Measurements from ENCODE around the gene RPL37A.

Gene RPL37A

GRCh38 chr2:216498379-216499352, at the start of gene RPL37A:
Gene RPL37A, plus strand, starts transcription at chr2:216498844. Its CDS starts 31 bp downstream, at chr2:216498875.
- Histone ChIP-seq H3K36me3 (ENCODE audit: insufficient read depth, low read length) (peaks cover 33% of the 10 kb centered on the region), H3K9me3 (ENCODE audit: low read length) (no peaks in the 10 kb centered on the region), H3K4me1 (ENCODE audit: insufficient read depth, low read length) (peaks cover 26% of the 10 kb centered on the region), H3K4me3 (ENCODE audit: low read depth in 1 of 2, low read length in 2 of 2) (peak within 1 kb of the TSS; percentile 84 to 93), H3K27me3 (ENCODE audit: control insufficient read depth in 1 of 2, insufficient read depth in 2 of 2, low read length in 2 of 2) (no peaks in the 10 kb centered on the region), H3K9ac (ENCODE audit: low read length) (peak within 1 kb of the TSS; percentile 98), H3K27ac (ENCODE audit: low read depth, low read length) (peak within 1 kb of the TSS; percentile 94)

- Histone ChIP-seq H3K36me3 (ENCODE audit: insufficient read depth, low read length) (peaks cover 77% of the 10 kb centered on the region), H3K27me3 (ENCODE audit: control insufficient read depth in 1 of 2, insufficient read depth in 2 of 2, low read length in 2 of 2) (no peaks in the 10 kb centered on the region), H3K4me1 (ENCODE audit: insufficient read depth, low read length) (no peaks in the 10 kb centered on the region), H3K9ac (ENCODE audit: low read length) (no peak overlapping the region), H3K9me3 (ENCODE audit: low read length) (no peaks in the 10 kb centered on the region), H3K27ac (ENCODE audit: low read depth, low read length) (no peak overlapping the region), H3K4me3 (ENCODE audit: low read depth in 1 of 2, low read length in 2 of 2) (no peak overlapping the region)
These were observed 48.3 kb upstream of the RPL37A start for GRCh38 chr2:216450346-216450745.

GRCh38 chr2:216450784-216451183, 47.9 kb upstream of the RPL37A start:
- Histone ChIP-seq H3K36me3 (ENCODE audit: insufficient read depth, low read length) (peaks cover 75% of the 10 kb centered on the region), H3K9ac (ENCODE audit: low read length) (no peak overlapping the region), H3K4me3 (ENCODE audit: low read depth in 1 of 2, low read length in 2 of 2) (no peak overlapping the region), H3K4me1 (ENCODE audit: insufficient read depth, low read length) (no peaks in the 10 kb centered on the region), H3K27me3 (ENCODE audit: control insufficient read depth in 1 of 2, insufficient read depth in 2 of 2, low read length in 2 of 2) (no peaks in the 10 kb centered on the region), H3K27ac (ENCODE audit: low read depth, low read length) (no peak overlapping the region), H3K9me3 (ENCODE audit: low read length) (no peaks in the 10 kb centered on the region)

GRCh38 chr2:216453955-216454614, 44.6 kb upstream of the RPL37A start:
- Histone ChIP-seq H3K27me3 (ENCODE audit: control insufficient read depth in 1 of 2, insufficient read depth in 2 of 2, low read length in 2 of 2) (no peaks in the 10 kb centered on the region), H3K36me3 (ENCODE audit: insufficient read depth, low read length) (peaks cover 45% of the 10 kb centered on the region), H3K9ac (ENCODE audit: low read length) (no peak overlapping the region), H3K27ac (ENCODE audit: low read depth, low read length) (no peak overlapping the region), H3K9me3 (ENCODE audit: low read length) (no peaks in the 10 kb centered on the region), H3K4me1 (ENCODE audit: insufficient read depth, low read length) (no peaks in the 10 kb centered on the region), H3K4me3 (ENCODE audit: low read depth in 1 of 2, low read length in 2 of 2) (no peak overlapping the region)

- Histone ChIP-seq H3K4me3 (ENCODE audit: low read depth in 1 of 2, low read length in 2 of 2) (no peak overlapping the region), H3K36me3 (ENCODE audit: insufficient read depth, low read length) (peaks cover 11% of the 10 kb centered on the region), H3K4me1 (ENCODE audit: insufficient read depth, low read length) (no peaks in the 10 kb centered on the region), H3K27me3 (ENCODE audit: control insufficient read depth in 1 of 2, insufficient read depth in 2 of 2, low read length in 2 of 2) (no peaks in the 10 kb centered on the region), H3K9me3 (ENCODE audit: low read length) (no peaks in the 10 kb centered on the region), H3K27ac (ENCODE audit: low read depth, low read length) (no peak overlapping the region), H3K9ac (ENCODE audit: low read length) (no peak overlapping the region)
These were observed 35.5 kb upstream of the RPL37A start for GRCh38 chr2:216463148-216463547.

GRCh38 chr2:216464104-216464720, 34.4 kb upstream of the RPL37A start:
- Histone ChIP-seq H3K36me3 (ENCODE audit: insufficient read depth, low read length) (peaks cover 11% of the 10 kb centered on the region), H3K9ac (ENCODE audit: low read length) (no peak overlapping the region), H3K27me3 (ENCODE audit: control insufficient read depth in 1 of 2, insufficient read depth in 2 of 2, low read length in 2 of 2) (no peaks in the 10 kb centered on the region), H3K4me1 (ENCODE audit: insufficient read depth, low read length) (no peaks in the 10 kb centered on the region), H3K9me3 (ENCODE audit: low read length) (no peaks in the 10 kb centered on the region), H3K4me3 (ENCODE audit: low read depth in 1 of 2, low read length in 2 of 2) (no peak overlapping the region), H3K27ac (ENCODE audit: low read depth, low read length) (no peak overlapping the region)

GRCh38 chr2:216465579-216466195, 33.0 kb upstream of the RPL37A start:
- peaks cover 11% of the 10 kb centered on the region for H3K36me3 ChIP-seq (ENCODE audit: insufficient read depth, low read length)

GRCh38 chr2:216467845-216468244, 30.8 kb upstream of the RPL37A start:
- Histone ChIP-seq H3K27me3 (ENCODE audit: control insufficient read depth in 1 of 2, insufficient read depth in 2 of 2, low read length in 2 of 2) (no peaks in the 10 kb centered on the region), H3K36me3 (ENCODE audit: insufficient read depth, low read length) (peaks cover 11% of the 10 kb centered on the region), H3K9me3 (ENCODE audit: low read length) (no peaks in the 10 kb centered on the region), H3K9ac (ENCODE audit: low read length) (no peak overlapping the region), H3K27ac (ENCODE audit: low read depth, low read length) (no peak overlapping the region), H3K4me3 (ENCODE audit: low read depth in 1 of 2, low read length in 2 of 2) (no peak overlapping the region), H3K4me1 (ENCODE audit: insufficient read depth, low read length) (no peaks in the 10 kb centered on the region)

More at GRCh38 chr2:216465579-216466195, 33.0 kb upstream of the RPL37A start:
- Histone ChIP-seq H3K27me3 (ENCODE audit: control insufficient read depth in 1 of 2, insufficient read depth in 2 of 2, low read length in 2 of 2) (no peaks in the 10 kb centered on the region), H3K9me3 (ENCODE audit: low read length) (no peaks in the 10 kb centered on the region), H3K4me1 (ENCODE audit: insufficient read depth, low read length) (no peaks in the 10 kb centered on the region), H3K4me3 (ENCODE audit: low read depth in 1 of 2, low read length in 2 of 2) (no peak overlapping the region), H3K27ac (ENCODE audit: low read depth, low read length) (no peak overlapping the region), H3K9ac (ENCODE audit: low read length) (no peak overlapping the region)

- Histone ChIP-seq H3K27ac (ENCODE audit: low read depth, low read length) (no peak overlapping the region), H3K4me3 (ENCODE audit: low read depth in 1 of 2, low read length in 2 of 2) (no peak overlapping the region), H3K36me3 (ENCODE audit: insufficient read depth, low read length) (peaks cover 11% of the 10 kb centered on the region), H3K4me1 (ENCODE audit: insufficient read depth, low read length) (no peaks in the 10 kb centered on the region), H3K9ac (ENCODE audit: low read length) (no peak overlapping the region), H3K9me3 (ENCODE audit: low read length) (no peaks in the 10 kb centered on the region), H3K27me3 (ENCODE audit: control insufficient read depth in 1 of 2, insufficient read depth in 2 of 2, low read length in 2 of 2) (no peaks in the 10 kb centered on the region)
These were observed 29.0 kb upstream of the RPL37A start for GRCh38 chr2:216469661-216470060.

GRCh38 chr2:216473187-216473586, 25.5 kb upstream of the RPL37A start:
- Histone ChIP-seq H3K4me1 (ENCODE audit: insufficient read depth, low read length) (no peaks in the 10 kb centered on the region), H3K9ac (ENCODE audit: low read length) (no peak overlapping the region), H3K4me3 (ENCODE audit: low read depth in 1 of 2, low read length in 2 of 2) (no peak overlapping the region), H3K36me3 (ENCODE audit: insufficient read depth, low read length) (peaks cover 14% of the 10 kb centered on the region), H3K27ac (ENCODE audit: low read depth, low read length) (no peak overlapping the region), H3K27me3 (ENCODE audit: control insufficient read depth in 1 of 2, insufficient read depth in 2 of 2, low read length in 2 of 2) (no peaks in the 10 kb centered on the region), H3K9me3 (ENCODE audit: low read length) (no peaks in the 10 kb centered on the region)

Measured in muscle layer of colon (tissue), 2 donors.